ENCODE measurements around the gene GTF3C5. TPM values are rescaled to one million over a fixed set of nuclear protein-coding genes. Genes with fewer than 3 reads are reported as not detected.

The GTF3C5 gene
- total and polyA plus RNA-seq, 2 of the 4 experiments (the other 2 are of a cell fraction), result 49.1 to 52.3 TPM

DNA sequence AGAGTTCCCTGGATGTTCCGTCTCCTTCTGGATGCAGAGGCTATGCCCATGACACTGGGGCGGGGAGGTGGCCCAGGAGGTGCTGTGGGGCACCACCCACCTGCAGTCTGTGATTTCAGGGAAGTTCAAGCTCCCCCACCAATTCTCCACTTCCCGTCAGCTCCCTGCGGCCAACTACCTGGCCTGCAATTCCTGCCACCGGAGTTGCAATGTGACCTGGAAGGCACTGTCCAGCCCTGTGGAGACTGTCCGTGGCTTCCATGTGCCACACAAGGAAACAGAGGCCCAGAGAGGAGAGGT, 35.7 kb upstream of the GTF3C5 start:
- Histone ChIP-seq H2BK20ac (ENCODE audit: low read depth, low read length) (no peak overlapping the region), H2AK9ac (replicated peaks; ENCODE audit: low read depth, low read length, poor library complexity) (no peak overlapping the region), H3K4me1 (ENCODE audit: control insufficient read depth, insufficient read depth, low read length) (no peaks in the 10 kb centered on the region), H2AFZ (replicated peaks; ENCODE audit: low read length, poor library complexity) (no peak overlapping the region), H3K4me3 (ENCODE audit: insufficient read depth, low read depth, low read length) (no peak overlapping the region), H2BK120ac (ENCODE audit: low read depth, low read length) (no peak overlapping the region), H3K9ac (ENCODE audit: low read depth, low read length) (no peak overlapping the region), H3K4ac (ENCODE audit: low read depth, low read length) (no peak overlapping the region), H3K18ac (ENCODE audit: low read depth, low read length) (no peak overlapping the region), H3K79me1 (ENCODE audit: low read depth in 1 of 2, low read length in 2 of 2) (no peaks in the 10 kb centered on the region), H4K20me1 (ENCODE audit: insufficient read depth, low read length) (no peaks in the 10 kb centered on the region; the same call in 1 of the 2 replicates), H4K8ac (ENCODE audit: low read depth in 2 of 2, low read length in 2 of 2) (no peak overlapping the region), H3K9me3 (ENCODE audit: control insufficient read depth, insufficient read depth, low read length) (no peaks in the 10 kb centered on the region), H2BK5ac (ENCODE audit: low read depth, low read length, poor library complexity, severe bottlenecking) (no peak overlapping the region), H3K9me1 (ENCODE audit: insufficient read depth, low read length) (no peaks in the 10 kb centered on the region), H3K56ac (ENCODE audit: extremely low read depth, insufficient read depth, low read length) (no peak overlapping the region), H3K36me3 (ENCODE audit: control insufficient read depth, insufficient read depth, low read length) (no peaks in the 10 kb centered on the region), H3K23ac (ENCODE audit: low read depth, low read length) (no peak overlapping the region), H3K4me2 (ENCODE audit: low read depth, low read length) (no peak overlapping the region), H4K5ac (ENCODE audit: low read depth, low read length) (no peak overlapping the region), H2AK5ac (ENCODE audit: low read depth, low read length) (no peak overlapping the region), H3K27ac (ENCODE audit: insufficient read depth, low read length) (no peak overlapping the region), H4K91ac (ENCODE audit: insufficient read depth, low read depth, low read length) (no peak overlapping the region), H3K14ac (replicated peaks; ENCODE audit: low read depth, low read length) (no peak overlapping the region), H3K27me3 (ENCODE audit: control insufficient read depth, insufficient read depth, low read length) (peaks cover 63% of the 10 kb centered on the region), H2BK15ac (ENCODE audit: low read depth, low read length) (no peak overlapping the region)
- ATAC-seq (ENCODE audit: low read depth) (no peak), DNase-seq (no peak)
- intact Hi-C loops (cut with micrococcal nuclease), result no loop called here
- dilution Hi-C loops (cut with HindIII; ENCODE audit: low sequenced_read_pairs, unreplicated experiment), result no loop called here
- POLR2A ChIA-PET (ENCODE audit: unreplicated experiment), result no interaction called here
- no TSS peak for BruUV-seq (replicated peaks)
- in situ Hi-C loops (cut with MboI; ENCODE audit: low sequenced_read_pairs), result no loop called here
- CTCF ChIA-PET, result no interaction called here
- no peak for TF ChIP-seq CHD1 (IDR thresholded peaks at IDR 0.05; ENCODE audit: low read depth, low read length)
- TF ChIP-seq, protein P1, sequence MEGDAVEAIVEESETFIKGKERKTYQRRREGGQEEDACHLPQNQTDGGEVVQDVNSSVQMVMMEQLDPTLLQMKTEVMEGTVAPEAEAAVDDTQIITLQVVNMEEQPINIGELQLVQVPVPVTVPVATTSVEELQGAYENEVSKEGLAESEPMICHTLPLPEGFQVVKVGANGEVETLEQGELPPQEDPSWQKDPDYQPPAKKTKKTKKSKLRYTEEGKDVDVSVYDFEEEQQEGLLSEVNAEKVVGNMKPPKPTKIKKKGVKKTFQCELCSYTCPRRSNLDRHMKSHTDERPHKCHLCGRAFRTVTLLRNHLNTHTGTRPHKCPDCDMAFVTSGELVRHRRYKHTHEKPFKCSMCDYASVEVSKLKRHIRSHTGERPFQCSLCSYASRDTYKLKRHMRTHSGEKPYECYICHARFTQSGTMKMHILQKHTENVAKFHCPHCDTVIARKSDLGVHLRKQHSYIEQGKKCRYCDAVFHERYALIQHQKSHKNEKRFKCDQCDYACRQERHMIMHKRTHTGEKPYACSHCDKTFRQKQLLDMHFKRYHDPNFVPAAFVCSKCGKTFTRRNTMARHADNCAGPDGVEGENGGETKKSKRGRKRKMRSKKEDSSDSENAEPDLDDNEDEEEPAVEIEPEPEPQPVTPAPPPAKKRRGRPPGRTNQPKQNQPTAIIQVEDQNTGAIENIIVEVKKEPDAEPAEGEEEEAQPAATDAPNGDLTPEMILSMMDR (conservative IDR thresholded peaks at IDR 0.05; ENCODE audit: low read depth, low read length), result no peak
- no peak for TF ChIP-seq MXI1 (IDR thresholded peaks at IDR 0.05; ENCODE audit: borderline replicate concordance, low read depth, low read length)
- no peak for TF ChIP-seq MAFK (IDR thresholded peaks at IDR 0.05; ENCODE audit: low read depth, low read length)
- no peak for TF ChIP-seq NFE2L2 (IDR thresholded peaks at IDR 0.05; ENCODE audit: low read depth, low read length)
- TF ChIP-seq RFX5 (IDR thresholded peaks at IDR 0.05; ENCODE audit: low read depth, low read length), result no peak
- no peak for TF ChIP-seq POLR2A (IDR thresholded peaks at IDR 0.05; ENCODE audit: low read depth, low read length)
- TF ChIP-seq SMC3 (IDR thresholded peaks at IDR 0.05; ENCODE audit: low read depth, low read length), result no peak
- TF ChIP-seq CEBPB (IDR thresholded peaks at IDR 0.05; ENCODE audit: low read depth, low read length), result no peak
- no peak for TF ChIP-seq RAD21 (IDR thresholded peaks at IDR 0.05; ENCODE audit: low read length)
- no peak for TF ChIP-seq MAZ (IDR thresholded peaks at IDR 0.05; ENCODE audit: borderline replicate concordance, low read depth, low read length)
- no peak for TF ChIP-seq RCOR1 (IDR thresholded peaks at IDR 0.05; ENCODE audit: insufficient replicate concordance, low read length)
- TF ChIP-seq, protein P2, sequence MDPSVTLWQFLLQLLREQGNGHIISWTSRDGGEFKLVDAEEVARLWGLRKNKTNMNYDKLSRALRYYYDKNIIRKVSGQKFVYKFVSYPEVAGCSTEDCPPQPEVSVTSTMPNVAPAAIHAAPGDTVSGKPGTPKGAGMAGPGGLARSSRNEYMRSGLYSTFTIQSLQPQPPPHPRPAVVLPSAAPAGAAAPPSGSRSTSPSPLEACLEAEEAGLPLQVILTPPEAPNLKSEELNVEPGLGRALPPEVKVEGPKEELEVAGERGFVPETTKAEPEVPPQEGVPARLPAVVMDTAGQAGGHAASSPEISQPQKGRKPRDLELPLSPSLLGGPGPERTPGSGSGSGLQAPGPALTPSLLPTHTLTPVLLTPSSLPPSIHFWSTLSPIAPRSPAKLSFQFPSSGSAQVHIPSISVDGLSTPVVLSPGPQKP (IDR thresholded peaks at IDR 0.05; ENCODE audit: borderline replicate concordance, low read depth, low read length), result no peak
- TF ChIP-seq, protein P3, sequence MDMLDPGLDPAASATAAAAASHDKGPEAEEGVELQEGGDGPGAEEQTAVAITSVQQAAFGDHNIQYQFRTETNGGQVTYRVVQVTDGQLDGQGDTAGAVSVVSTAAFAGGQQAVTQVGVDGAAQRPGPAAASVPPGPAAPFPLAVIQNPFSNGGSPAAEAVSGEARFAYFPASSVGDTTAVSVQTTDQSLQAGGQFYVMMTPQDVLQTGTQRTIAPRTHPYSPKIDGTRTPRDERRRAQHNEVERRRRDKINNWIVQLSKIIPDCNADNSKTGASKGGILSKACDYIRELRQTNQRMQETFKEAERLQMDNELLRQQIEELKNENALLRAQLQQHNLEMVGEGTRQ (IDR thresholded peaks at IDR 0.05; ENCODE audit: low read depth, low read length), result no peak
- no peak for TF ChIP-seq FOS (IDR thresholded peaks at IDR 0.05; ENCODE audit: low read depth, low read length)
- no peak for TF ChIP-seq BHLHE40 (IDR thresholded peaks at IDR 0.05; ENCODE audit: low read depth, low read length)
- WGBS, 2 experiments (ENCODE audit: extremely low coverage in 2 of 2, insufficient read length in 1 of 2), result 87% methylated on average over 3 of the region's 6 CpGs; no CpG with 5 or more reads in 1 of the 2 experiments
